NCI-H226 (cell line): ENCODE results near the gene ZNF530.

Experiments
- DNase-seq: peaks from one replicate; pipeline ENCODE4 v3.0.0-alpha.2; 2015

Gene ZNF530

DNA sequence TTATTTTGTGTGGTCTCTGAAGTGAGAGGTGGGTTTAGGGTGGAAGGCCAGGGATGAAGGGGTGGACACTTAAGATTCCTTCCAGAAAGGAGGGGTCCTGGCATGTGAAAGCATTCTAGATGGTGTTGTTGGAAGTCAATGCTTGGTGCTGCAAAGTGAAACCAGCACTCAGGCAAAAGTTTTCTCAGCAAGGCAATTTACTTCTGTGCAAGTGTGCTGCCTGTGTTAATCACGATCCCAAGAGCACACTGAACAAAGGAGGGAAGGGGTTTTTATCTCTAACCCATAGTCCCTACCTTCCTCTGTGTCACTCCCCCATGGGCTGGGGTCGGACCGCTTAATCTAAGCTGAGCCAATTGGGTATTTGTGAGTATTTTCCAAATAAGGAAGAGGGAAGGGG lies 15.7 kb downstream of the ZNF530 start:
- DNase-seq: no peak

DNA sequence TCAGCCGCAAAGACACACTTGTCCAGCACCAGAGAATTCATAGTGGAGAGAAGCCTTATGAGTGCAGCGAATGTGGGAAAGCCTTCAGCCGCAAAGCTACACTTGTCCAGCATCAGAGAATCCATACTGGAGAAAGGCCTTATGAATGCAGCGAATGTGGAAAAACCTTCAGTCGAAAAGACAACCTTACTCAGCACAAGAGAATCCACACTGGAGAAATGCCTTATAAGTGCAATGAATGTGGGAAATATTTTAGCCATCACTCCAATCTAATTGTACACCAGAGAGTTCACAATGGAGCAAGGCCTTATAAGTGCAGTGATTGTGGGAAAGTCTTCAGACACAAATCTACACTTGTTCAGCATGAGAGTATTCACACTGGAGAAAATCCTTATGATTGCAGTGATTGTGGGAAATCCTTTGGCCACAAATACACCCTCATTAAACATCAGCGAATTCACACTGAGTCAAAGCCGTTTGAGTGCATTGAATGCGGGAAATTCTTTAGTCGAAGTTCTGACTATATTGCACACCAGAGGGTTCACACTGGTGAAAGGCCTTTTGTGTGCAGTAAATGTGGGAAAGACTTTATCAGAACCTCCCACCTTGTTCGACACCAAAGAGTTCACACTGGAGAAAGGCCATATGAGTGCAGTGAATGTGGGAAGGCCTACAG lies 21.1 kb downstream of the ZNF530 start:
- DNase-seq: no peak

- DNase-seq: no peak
Observed at GRCh38 chr19:57623091-57623490, 23.4 kb downstream of the ZNF530 start.

GRCh38 chr19:57632987-57633831 lies 33.5 kb downstream of the ZNF530 start, which contains the start of gene ZNF211:
Gene ZNF211 (plus strand): TSS chr19:57633168. CDS start chr19:57633347, 179 bp downstream.
- DNase-seq: peak; percentile 96

- DNase-seq: no peak
Observed at GRCh38 chr19:57633832-57634131, 34.1 kb downstream of the ZNF530 start.

DNA sequence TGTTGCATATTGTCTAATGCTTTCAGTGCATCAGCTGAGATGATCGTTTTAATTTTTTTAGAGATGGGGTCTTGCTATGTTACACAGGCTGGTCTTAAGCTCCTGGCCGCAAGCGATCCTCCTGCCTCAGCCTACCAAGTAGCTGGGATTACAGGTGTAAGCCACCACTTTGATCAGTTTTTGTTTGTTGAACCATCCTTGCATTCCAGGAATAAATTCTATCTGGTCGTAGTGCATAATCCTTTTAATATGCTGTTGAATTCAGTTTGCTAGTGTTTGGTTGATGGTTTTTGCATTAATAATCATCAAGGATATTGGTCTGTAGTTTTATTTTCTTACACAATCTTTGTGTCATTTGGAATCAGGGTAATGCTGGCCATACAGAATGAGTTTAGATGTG lies 37.7 kb downstream of the ZNF530 start:
- no peak for DNase-seq

GRCh38 chr19:57641715-57642234 lies 42.1 kb downstream of the ZNF530 start:
- no peak for DNase-seq

- DNase-seq: no peak
Observed at GRCh38 chr19:57642396-57643046, 42.8 kb downstream of the ZNF530 start.

DNA sequence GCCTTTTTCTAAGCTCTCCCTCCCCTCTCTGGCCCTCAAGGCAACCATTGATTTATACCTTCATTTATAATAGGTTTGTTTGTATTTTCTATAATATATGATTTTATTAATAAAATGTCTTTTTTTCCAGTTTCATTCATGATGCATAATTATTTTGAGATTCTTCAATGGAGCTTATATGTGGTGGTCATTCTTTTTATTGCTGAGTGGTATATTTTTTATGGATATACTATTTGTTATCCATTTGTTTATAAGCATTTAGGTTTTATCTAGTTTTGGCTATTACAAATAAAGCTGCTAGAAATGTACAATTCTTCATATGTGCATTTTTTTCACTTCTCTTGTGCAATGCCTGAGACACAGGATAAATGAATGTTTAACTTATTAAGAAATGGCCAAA lies 44.0 kb downstream of the ZNF530 start:
- DNase-seq: no peak

GRCh38 chr19:57648331-57649003 lies 48.8 kb downstream of the ZNF530 start:
- DNase-seq: no peak

DNA sequence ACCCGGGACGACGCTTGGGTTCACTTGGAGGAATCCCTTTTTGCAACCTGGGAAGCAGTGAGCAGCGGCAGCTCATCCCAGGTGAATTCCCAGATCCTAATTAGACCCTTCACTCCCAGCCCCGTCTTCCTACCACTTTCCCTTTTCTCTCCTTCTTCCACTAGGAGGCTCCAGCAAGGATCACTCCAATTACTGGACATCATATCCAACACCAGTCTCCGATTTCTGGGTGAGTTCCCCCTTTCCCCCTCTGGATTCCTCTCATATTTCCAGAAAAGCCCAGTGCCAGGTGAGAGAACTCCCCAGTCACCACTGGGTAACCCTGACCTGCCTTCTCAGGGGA lies 51.9 kb downstream of the ZNF530 start:
- DNase-seq: peak; percentile 60

DNA sequence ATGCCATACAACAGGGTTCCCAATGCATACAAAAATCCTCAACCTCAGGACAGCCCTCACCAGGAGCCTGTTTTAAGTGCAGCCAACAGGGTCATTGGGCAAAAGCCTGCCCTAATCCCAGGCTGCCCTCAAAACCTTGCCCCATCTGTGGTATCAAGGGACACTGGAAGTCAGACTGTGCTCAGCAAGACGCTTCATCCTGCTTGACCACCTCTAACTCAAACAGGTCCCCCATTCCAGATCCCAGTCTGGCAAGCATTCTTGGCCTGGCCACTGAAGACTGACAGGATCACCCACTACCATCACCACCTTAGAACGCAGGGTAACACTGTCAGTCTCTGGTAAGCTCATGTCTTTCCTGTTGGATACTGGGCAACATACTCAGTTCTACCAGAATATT lies 54.0 kb downstream of the ZNF530 start:
- no peak for DNase-seq

DNA sequence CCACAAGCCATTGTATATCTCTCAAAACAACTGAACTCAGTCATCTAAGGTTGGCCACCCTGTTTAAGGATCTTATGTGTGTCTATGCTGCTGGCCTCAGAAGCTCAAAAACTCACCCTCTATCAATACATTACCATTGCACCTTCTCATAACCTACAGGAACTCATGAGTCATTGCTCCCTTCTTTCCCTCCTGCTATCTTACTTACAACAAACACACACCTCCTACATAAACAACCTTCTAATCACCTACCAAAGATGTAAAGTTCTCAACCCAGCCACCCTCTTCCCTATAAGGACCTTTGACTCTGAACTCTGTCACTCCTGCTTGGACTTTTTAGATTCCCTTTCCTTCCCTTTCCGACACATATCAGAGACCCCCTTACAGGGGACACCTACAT lies 55.8 kb downstream of the ZNF530 start:
- no peak for DNase-seq

GRCh38 chr19:57656346-57656745 lies 56.7 kb downstream of the ZNF530 start:
- DNase-seq: peak; percentile 10
